HG02588 (cell line): ENCODE measurements around the gene SBF2.
"Not testable (repeated sequence)": the region's sequence is repeated elsewhere in the genome, so short reads cannot be mapped to it uniquely, and the experiment has no call there.

Experiments
- ATAC-seq: cut with Tn5 transposase; IDR thresholded peaks from one replicate; pipeline ENCODE4 v1.9.1; 2021; ENCODE audit warnings: mild to moderate bottlenecking, moderate library complexity; ENCODE audit not compliant: unreplicated experiment

Gene SBF2

GRCh38 chr11:9758637-9759518 is 535.1 kb downstream of the SBF2 start:
- ATAC-seq, result peak; percentile 27

GRCh38 chr11:9757809-9758636 is 536.0 kb downstream of the SBF2 start:
- ATAC-seq, result peak; percentile 52

GRCh38 chr11:9756878-9757277 is 537.1 kb downstream of the SBF2 start:
- no peak for ATAC-seq

GRCh38 chr11:9756461-9756860 is 537.6 kb downstream of the SBF2 start:
- no peak for ATAC-seq

GRCh38 chr11:9755561-9756185 is 538.3 kb downstream of the SBF2 start:
- no peak for ATAC-seq

- no peak for ATAC-seq
Measured at GRCh38 chr11:9754010-9754471, 540.0 kb downstream of the SBF2 start.

DNA sequence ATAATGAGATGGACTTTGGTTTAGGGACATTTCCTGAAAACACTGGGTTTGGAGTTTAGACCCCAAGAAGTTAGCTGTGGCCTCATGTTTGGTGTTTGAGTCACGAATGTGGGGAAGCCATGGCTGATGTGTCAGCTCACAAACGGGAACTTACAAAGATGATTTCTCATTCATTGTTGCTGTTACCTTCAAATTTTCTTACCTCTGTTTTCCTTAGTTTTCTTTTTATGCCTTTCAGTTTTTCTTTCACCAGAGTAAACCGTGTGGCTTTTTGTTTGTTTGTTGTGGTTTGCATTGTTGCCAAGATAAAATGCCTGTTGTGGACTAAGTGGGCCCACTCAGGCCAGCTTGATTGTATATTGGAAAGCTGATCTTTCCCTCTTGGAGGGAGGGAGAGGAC is 541.0 kb downstream of the SBF2 start:
- ATAC-seq, result no peak

GRCh38 chr11:9752091-9752490 is 541.9 kb downstream of the SBF2 start:
- ATAC-seq, result no peak

- no peak for ATAC-seq
Measured at GRCh38 chr11:9750551-9750950, 543.5 kb downstream of the SBF2 start.

GRCh38 chr11:9748361-9748970 is 545.6 kb downstream of the SBF2 start:
- peak; percentile 78 for ATAC-seq

- no peak for ATAC-seq
Measured at GRCh38 chr11:9747828-9748227, 546.2 kb downstream of the SBF2 start.

- ATAC-seq, result no peak
Measured at GRCh38 chr11:9747229-9747628, 546.8 kb downstream of the SBF2 start.

GRCh38 chr11:9745411-9746211 is 548.4 kb downstream of the SBF2 start:
- ATAC-seq, result no peak

GRCh38 chr11:9743512-9743911 is 550.5 kb downstream of the SBF2 start:
- ATAC-seq, result not testable (repeated sequence)

DNA sequence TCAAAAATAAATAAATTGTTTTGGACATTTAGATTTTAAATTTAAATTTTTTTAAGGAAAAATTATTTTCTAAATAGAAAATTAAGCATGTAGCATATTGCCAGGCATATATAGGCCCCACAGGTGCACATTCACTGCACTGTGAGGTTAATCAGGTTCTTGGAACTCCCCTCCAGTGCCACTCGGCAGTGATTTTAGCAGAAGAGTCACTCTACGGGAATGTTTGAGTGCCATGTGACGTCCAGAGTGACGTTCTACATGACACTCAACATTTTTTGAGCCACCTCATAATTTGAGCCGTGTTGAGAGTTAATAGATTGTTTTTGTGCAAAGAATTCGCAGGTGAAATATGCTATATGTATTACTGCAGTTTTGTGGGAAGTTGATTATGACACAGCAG is 552.8 kb downstream of the SBF2 start:
- ATAC-seq, result no peak

GRCh38 chr11:9740202-9740883 is 553.7 kb downstream of the SBF2 start:
- no peak for ATAC-seq

DNA sequence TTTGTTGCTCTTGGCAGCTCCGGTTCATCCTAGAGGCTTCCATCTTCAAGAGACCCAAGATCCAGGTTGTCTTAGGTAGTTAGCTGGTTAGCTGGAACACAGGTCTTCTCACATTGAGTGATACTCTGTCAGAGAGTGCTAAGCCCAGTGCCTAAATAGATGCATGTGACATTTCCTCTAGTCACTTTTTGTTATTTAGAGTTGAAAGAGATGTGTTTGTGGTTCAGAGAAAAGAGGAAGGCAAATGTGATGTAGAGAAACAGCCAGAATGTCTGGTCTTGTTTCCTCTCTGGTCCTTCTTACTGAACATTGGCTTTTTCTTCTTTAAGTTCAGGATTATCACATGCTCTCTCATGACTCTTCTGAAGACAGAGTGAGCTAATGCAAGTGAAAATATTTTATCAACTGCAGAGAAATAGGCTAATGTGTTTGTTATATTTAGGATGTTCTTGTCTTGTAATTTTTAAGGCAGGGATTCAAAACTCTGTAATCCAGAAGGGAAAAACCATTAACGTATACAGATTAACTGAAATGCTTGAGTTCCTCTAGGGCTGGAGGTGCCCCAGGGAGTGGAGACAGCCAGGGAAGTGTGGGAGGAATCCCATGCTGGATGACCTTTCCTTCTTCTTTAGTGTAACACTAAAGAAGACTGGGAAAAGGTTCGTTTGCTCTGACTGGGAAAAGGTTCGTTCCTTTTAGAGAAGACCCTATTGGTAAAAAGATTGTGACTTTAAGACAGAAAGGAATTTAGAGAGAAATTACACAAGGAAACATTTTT is 554.7 kb downstream of the SBF2 start:
- ATAC-seq, result peak; percentile 72

- no peak for ATAC-seq
Measured at GRCh38 chr11:9738707-9739106, 555.3 kb downstream of the SBF2 start.

- ATAC-seq, result no peak
Measured at GRCh38 chr11:9738116-9738515, 555.9 kb downstream of the SBF2 start.
